ENCODE measurements around the gene MYBBP1A.

Gene MYBBP1A

DNA sequence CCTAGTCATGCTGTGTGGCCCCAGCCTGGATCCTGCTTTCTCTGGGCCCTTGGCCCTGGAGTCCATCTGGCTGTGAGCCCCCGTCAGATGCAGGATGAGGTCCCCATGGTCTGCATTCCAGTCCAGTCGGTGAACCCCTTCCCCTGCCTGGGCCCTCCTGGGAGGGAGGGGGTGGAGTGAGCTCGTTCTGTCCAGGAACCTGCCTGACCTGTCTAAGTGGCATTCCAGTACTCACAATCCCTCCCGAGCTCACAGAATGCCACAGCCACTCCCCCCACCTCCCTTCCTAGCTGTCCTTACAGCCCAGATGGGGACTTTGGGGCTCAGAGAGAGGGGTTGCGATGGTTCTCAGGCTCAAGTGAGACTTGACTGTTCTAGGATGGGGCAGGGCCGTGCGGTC lies 41.0 kb downstream of the MYBBP1A start:
- no peak for DNase-seq

DNA sequence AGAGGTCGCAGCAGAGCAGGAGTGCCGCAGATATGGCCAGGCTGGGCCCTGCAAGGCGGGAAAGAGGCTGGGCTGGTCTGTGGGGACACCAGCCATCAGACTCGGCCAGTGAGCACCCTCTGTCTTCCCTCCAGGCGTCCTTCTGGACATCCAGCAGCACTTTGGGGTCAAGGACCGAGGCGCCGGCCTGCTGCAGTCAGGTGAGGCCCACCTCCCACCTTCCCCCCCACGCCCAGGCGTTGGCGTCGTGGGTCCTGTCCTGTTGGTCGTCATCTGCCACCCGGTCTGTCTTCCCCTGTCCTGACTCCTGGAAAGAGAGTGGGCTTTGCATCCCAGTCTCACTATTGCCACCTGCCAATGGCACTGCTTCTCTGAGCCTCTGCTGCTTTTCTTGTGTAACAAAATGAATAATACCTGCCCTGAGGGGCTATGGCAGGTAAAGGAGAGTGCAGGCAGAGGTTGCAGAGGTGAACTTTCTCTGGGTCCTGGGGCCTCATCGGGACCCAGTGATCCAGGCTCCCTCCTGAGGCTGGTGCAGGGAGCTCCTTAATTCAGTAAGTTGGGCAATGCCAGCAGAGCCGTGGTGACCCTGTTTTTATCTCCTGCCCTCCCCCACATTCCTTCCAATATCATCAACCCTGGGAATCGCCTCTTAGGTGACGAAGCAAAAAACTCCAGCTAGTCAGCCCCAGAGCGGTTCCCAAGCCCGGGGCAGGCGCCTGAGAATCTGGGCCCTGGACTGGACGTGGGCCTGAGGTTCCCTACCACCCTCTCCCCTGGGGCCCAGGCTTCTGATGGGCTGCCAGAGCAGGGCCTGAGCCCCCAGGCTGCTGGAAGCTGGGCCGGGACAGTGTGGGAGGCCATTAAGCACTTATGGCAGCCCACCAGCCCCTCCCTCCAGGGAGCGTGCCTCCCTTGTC lies 41.8 kb downstream of the MYBBP1A start:
- no peak for DNase-seq

DNA sequence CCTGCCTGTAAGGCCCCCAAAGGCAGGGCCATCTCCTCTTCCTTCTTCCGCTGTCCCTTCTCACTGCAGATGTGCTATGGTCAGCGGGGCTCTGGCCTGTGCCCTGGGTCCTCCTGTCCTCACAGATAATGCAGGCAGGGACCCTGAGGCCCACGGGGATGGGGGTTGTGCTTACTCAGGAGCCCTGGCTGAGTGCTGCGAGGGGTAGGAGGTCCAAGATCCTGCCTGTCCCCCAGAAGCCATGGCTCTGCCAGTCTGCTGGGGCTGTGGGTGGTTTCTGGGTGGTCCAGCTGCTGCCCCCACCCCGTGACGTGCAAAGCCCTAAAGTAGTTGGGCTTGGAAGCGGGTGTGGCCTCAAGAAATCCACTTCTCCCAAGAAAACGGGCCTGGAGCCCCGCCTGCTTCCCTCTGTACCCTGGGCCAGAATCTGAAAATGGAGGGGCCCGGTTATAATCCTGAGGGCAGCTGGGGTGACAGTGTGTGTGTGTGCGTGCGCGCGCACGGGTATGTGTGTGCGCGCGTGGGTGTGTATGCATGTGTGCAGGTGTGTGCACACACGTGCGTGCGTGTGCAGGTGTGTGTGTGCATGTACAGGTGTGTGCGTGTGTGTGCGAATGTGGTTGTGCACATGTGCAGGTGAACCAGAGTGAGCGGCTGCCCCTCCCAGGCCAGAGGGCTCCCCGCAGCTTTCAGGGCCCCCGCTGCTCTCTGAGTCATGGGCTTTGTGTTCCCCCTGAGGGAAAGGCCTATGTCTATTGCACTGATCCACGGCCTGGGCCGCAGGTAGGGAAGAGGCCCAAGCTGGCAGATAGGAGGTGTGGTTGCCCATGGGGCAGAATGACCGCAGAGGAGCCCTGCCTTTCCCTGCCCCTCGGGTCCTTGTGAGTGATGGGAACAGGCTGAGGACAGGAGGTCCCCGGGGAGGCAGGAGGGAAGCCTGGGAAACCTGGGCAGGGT lies 42.8 kb downstream of the MYBBP1A start:
- no peak for DNase-seq

DNA sequence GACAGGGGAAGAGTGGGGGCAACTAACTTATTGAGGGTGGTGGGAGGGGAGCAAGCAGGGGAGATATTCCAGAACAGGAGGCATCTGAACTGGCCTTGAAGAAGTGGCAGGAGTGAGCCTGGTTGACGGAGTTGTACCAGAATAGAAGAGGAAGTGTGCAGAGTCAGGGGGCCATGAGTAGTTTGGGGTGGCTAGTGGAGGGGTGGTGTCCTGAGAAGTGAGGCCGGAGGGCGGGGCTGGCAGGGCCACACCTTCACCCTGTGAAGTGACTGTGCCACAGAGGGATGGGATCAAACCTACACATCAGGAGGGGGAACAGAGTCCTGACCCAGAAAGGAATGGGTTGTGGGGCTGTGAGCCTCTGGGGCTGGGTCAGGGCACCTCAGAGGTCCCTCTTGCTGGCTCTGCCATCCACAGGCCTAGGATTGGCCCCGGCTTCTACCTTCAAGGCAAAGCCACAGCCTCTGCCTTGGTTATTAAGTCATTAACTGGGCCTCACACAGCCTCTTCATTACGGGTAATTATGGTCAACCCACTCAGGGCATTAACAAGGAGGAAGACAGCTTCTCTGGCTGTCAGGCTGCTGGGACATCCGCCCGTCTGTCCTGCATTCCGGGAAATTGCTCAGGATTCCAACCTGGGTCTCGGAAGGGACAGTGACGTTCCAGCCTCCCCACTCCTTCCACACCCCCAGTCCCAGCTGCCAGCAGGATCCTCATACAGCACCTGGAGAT lies 43.8 kb downstream of the MYBBP1A start:
- no peak for DNase-seq

DNA sequence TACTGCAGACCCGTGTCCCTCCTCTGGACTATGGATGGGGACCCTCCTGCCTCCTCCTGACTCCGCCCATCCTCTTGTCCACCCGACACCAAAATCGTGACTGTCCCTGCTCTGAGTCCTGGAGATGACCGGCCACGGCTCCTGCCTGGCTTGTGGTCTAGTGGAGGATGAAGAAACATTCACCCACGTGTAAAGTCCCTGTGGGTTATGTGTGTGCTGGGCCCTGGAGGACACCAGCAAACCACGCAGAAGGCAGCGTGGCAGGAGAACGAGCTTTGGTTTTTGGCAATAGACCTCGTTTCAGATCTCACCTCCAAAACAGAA lies 44.6 kb downstream of the MYBBP1A start:
- no peak for DNase-seq

DNA sequence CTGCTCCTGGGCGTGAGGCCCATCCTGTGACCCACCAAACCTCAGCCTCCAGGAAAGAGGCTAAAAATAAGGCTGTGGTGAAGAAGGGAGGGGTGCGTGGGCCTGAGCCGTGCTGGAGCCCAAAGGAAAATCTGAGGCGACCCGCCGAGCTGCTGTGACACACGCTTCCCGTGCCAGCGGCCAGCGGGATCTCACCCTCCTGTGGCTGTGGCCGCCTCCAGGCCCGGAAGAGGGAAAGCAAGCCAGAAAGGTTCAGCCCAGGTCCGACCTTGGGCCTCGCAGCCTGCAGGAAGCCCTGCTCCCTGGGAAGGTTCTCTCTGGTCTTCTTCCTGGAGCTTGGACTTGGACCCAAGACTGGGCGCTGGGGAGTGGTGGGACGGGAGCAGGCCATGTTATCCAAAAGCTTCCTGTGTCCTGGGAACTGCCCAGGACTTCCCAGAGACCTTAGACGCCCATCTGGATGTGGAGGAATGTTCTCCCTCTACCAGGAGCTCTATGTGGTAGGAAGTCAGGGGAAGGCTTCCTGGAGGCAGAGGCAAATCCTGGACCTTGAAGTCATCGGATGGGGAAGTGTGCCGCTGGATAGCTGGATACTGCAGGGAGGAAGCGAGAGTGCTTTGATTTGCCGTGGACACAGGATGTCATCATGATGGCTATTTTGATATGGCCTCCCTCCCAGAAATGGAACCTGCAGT lies 45.1 kb downstream of the MYBBP1A start:
- no peak for DNase-seq

DNA sequence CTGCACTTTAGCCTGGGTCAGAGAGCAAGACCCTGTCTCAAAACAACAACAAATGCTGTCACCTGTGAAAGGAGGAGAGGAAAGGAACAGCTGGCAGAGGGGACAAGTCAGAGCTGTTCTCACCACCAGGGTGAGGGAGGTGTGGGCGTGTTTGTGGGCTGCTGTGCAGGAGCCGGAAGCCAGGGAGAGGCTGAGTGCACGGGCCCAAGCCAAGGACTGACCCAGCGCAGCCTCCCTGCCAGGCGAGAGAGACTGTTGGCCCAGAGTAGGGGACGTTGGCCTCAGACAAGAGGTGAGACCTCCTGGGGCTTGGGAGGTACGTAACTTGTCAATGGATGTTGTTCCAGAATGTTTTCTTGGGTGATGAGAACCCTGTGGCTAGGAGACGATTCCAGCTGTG lies 45.8 kb downstream of the MYBBP1A start:
- DNase-seq, result peak in 1 of 2 donors; percentile 33

DNA sequence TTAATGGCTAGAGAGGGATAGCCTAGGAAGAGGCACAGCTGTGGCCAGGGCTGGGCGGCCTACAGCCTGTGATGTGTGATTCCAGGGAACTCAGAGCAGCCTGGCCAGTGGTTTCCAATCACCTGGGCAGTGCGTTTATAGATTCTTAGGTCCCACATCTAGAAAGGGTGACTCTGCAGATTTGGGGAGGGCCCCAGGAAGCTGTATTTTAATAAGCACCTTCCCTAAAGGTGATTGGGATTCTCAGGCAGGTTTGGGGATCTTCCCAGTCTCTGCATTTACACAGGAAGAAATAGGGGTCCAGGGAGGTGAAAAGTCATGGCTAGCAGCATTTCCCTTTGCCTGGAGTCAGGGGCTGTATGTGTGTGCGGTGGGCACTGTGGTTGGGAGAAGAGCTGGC lies 47.0 kb downstream of the MYBBP1A start:
- DNase-seq, result no peak

DNA sequence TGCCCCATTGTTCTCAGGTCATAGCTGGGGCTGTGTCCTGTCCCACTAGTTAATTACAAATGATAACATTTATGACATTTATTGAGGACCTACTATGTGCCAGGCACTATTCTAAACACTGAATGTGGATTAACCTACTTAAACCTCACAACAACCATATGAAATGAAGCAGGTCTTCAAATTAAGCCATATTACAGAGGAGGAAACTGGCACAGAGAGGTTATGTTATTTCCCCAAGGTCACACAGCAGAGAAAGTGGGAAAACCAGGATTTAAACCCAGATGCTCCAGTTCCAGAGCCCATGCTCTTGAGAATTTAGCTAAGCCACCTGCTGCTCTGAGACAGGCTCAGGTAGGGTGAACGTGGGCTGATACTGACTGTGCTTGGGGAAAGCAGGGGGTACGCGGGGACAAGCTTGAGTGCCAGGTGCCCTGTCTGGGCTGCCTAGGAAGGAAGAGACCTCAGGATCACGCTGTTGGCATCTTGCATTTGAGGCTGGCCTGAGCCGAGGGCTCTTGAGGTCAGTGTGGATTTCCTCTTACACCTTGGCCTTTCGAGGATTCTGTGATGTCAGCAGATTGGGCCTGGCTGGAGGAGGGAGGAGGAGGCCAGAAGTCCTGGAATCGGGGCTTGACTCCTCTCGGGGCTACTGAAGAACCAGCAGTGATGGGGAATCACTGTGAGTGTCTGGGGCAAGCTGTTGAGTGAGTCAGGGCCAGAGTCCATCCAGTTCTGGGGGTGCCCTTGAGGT lies 47.6 kb downstream of the MYBBP1A start:
- no peak for DNase-seq

DNA sequence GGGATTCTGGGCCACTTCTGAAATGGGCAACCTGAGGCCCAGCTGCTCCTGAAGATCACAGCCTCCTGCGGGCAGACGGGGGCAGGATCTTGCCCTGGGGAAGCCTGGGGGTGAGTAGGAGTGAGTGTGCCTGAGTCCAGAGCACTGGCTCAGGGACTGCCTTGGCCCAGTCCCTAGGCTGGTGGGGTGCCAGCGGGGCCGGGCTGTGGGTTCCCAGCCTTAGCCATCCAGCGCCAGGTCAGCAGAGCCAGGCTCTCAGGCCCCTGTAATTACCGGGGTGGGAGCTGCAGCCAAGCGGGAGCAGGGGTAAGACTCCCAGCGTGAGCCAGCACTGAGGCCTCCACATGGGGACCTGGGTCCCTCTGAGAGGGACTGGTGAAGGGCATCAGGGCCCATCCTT lies 48.3 kb downstream of the MYBBP1A start:
- no peak for DNase-seq

DNA sequence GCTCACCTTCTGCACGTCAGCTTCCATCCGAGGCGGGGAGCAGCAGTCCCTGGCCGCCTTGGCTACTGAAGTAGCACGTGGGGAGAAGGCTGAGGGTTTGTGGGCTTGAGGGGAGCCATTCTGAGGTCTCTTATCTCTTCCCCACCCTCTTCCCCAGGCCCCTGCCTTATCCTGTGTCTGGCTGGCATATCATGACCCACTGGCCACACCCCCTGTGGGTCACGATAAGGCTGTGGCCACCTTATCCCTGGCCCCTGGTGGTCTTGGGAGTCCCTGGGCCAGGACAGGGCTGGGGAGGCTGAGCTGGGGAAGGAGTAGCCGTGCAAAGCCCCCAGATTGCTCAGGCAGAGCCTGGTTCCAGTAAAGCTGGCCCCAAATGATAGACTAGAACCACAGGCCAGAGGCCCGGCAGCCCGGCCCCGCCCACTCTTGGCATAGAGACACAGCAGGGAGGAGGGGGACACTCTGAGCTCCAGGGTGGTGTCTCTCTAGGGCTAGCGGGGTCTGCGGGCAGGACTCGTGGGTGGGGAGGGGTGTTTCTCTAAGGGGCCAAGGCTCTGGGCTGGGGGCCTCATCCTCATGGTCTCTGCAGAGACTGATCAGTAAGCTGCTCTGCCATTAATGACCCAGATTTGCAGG lies 48.9 kb downstream of the MYBBP1A start:
- DNase-seq, result no peak

DNA sequence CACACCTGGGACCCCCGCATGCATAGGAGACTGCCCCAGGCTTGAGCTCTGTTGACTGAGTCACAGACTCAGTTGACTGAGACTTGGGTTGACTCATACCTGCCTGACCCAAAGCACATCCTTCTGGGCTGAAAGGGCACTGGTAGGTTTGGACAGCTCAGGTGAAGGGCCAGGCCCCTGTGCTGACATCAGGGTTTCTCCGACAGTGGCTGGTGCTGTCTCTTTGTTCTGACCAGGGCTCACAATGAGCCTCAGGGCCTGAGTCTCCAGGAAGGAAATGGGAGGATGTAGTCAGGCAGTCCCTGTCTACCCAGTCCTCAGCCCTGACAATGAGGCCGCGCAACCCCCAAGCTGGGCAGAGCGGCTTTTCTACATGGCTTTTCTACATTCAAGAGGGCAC lies 50.0 kb downstream of the MYBBP1A start:
- DNase-seq, result no peak

DNA sequence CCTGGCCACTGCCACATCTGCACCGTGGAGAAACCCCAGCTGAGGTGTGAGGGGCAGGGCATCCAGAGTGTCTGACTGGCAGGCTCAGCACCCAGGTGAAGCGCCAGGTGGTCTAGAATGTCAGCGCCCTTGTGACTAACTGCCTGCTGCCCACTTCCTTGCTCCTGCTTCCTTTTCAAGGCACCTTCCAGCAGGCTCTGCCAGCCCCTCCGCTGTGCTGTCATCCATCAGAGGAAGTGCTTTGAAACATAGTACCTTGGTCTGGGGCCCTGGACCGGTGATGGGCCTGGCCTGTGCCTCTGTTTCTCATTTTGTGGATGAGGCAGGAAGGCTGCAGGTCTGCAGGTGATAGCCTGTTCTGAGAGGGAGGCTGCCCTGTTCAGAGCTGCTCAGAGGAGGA lies 51.0 kb downstream of the MYBBP1A start:
- no peak for DNase-seq

DNA sequence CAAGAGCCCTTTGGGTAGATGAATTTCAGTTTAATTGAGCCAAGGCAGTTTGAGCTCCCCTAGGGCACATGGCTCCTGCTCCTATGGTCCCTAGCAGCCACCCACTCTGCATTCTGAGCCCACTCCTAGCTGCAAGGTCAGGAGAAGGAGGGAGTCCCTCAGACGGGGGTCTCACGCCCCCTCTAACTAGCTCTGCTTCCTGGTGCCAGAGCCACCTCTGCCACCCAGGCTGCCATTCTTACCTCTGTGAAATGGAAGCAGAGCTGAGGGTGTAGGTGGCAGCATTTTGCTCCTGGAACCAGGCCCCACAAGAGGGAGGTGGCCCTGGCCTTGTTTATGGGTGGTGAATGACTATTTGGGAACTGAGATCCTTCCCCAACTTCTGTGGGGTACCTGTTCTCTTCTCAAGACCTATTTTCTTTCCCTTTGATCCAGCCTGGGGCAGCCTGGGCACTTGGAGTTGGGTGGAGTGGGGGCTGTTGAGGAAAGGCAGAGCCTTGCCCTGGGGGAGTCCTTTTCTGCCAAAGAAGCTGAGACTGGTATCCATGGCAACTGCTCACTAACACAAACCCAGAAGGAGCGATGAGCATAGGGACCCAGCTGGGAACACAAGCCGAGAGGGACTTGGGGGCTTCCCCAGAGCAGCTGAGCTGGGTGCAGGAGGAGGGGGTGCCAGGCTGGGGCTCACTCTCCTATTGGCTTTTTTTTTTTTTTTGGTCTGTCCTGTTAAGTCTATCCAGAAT lies 51.7 kb downstream of the MYBBP1A start:
- no peak for DNase-seq

DNA sequence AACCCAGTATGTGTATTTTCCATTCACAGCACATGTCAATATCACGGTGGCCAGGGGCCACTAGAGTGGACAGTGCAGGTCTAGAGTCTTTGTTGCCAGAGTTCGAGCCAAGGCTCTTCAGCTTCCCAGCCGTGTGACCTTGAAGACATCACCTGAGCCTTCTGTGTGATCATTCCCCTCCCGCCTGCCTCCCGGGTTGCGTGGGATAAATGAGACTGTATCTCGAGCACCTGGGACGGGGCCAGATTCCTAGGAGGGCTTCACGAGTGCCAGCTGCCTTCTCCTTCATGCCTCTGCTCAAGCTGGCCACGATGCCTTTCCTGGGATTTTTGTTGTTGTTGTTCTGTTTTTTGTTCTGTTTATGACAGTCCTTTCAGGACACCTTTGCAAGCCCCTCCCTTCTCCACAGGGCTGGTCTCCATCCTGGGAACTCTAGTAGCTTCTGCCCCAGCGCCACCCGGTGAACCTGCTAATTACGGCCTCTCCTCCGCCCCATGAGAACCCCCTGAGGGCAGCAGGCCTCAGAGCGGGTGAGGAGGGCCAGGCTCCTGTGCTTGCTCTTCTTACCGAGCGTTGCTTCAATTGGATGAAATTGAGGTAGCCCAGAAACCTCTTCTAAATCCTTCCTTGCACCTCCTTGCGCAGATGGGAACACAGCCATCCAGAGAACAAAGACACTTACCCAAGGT lies 52.6 kb downstream of the MYBBP1A start:
- no peak for DNase-seq

DNA sequence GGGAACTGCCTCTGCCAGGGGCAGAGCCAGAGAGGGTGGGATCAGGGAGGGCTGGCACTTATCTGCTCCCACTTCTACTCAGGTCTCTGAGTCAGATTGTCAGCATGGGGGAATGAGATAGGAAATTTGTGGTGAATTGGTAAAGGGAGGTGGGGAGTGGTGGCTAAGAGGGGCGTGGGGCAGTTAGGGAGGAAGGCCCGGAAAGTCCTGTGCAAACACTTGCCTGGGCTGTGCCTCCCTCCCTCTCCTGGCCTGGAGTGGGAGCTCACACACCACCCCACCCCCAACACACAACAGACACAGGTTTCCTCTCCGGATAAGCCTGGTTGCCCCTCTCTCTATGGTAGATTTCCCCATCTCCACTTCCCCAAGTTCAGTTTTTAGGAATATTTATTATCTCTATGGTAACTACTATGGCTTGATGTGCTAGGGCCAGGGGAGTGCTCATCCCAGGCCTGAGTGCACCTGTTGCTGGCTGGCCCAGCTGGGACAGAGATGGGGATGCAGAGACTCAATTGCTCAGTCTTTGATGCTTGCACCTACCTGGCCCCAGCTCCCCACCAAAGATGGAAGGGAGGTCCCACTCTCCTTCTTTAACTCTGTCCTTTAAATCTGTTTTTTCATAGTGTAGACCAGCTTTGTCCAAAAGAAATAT lies 53.8 kb downstream of the MYBBP1A start:
- DNase-seq, result no peak

DNA sequence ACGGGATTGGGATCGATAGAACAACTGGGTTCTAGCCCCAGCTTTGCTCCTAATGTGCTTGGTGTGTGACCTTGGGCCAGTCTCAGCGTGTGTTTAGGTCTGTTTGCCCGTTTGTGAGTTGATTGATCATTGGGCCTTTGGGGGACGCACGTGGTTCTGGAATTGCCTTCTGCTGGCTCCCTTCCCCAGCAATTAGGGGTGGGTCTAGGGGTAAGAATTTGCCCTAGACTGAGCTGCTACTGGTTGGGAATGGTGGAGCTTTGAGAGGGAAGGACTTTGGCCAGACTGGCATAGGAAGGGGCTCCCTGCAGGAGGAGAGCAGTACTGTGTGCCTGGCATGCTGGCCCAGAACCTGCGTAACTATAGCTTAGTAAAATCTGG lies 55.0 kb downstream of the MYBBP1A start:
- DNase-seq, result no peak

DNA sequence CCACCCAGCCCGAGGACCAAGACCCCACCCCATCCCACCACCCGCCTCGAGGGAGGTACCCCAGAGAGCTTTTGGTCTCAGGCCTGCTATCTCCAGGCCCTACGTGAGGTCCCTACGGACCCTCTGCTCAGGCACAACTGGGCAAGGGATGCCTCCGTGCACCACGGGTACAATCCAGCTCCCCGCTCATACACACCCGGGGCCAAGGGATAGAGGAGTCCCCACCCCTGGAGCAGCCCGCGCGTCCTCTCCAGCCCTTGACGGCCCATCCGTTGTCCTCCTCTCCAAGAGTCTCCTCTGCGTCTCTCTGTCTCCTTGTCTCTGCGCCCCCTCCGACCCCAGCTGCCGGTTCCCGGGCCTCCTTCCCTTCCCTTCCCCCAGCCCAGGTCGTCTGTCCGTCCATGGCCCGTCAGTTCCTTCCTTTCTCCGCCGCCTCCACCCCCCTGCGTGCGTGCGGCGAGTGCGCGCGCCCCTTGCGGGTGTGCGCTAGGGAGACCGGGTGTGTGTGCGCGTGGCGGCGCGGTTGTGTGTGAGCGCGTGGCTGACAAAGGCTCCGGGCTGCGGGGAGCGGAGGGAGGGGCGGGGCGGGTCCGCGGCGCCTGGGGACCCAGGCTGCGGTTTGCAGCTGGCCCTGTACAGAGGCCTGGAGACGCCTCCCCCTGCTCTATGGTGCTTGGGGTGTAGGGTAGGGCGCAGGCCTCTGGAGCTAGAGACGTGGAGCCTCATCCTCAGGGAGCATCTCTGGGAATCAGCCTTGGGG lies 55.6 kb downstream of the MYBBP1A start:
- peak in 1 of 2 donors; percentile 54 for DNase-seq

All from CD4-positive, alpha-beta T cell treated with Interferon alpha-2 for 1 hour (primary cell).